DND-41 (cell line): ENCODE results near the gene PRRT1B.

ENCODE experiments used
- EZH2 ChIP-seq: IDR thresholded peaks from 3 replicates; pipeline ENCODE4 v1.6.1; 2012; ENCODE audit warnings: borderline replicate concordance, low read depth, mild to moderate bottlenecking, moderate library complexity, low read length, inconsistent platforms; ENCODE audit not compliant: severe bottlenecking
- TF ChIP-seq, protein P1 (sequence below): IDR thresholded peaks from 2 replicates; pipeline ENCODE4 v1.5.1; 2012; ENCODE audit warnings: borderline replicate concordance, low read length, moderate library complexity, mild to moderate bottlenecking; ENCODE audit not compliant: poor library complexity, severe bottlenecking; ENCODE audit errors: extremely low read depth

- TF ChIP-seq, protein P1, sequence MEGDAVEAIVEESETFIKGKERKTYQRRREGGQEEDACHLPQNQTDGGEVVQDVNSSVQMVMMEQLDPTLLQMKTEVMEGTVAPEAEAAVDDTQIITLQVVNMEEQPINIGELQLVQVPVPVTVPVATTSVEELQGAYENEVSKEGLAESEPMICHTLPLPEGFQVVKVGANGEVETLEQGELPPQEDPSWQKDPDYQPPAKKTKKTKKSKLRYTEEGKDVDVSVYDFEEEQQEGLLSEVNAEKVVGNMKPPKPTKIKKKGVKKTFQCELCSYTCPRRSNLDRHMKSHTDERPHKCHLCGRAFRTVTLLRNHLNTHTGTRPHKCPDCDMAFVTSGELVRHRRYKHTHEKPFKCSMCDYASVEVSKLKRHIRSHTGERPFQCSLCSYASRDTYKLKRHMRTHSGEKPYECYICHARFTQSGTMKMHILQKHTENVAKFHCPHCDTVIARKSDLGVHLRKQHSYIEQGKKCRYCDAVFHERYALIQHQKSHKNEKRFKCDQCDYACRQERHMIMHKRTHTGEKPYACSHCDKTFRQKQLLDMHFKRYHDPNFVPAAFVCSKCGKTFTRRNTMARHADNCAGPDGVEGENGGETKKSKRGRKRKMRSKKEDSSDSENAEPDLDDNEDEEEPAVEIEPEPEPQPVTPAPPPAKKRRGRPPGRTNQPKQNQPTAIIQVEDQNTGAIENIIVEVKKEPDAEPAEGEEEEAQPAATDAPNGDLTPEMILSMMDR = no peak
- TF ChIP-seq EZH2 = no peak
Observed at GRCh38 chr9:131567910-131568309, 22.6 kb downstream of the PRRT1B start.
